ENCODE measurements around the gene ARHGAP6.

Gene ARHGAP6

DNA sequence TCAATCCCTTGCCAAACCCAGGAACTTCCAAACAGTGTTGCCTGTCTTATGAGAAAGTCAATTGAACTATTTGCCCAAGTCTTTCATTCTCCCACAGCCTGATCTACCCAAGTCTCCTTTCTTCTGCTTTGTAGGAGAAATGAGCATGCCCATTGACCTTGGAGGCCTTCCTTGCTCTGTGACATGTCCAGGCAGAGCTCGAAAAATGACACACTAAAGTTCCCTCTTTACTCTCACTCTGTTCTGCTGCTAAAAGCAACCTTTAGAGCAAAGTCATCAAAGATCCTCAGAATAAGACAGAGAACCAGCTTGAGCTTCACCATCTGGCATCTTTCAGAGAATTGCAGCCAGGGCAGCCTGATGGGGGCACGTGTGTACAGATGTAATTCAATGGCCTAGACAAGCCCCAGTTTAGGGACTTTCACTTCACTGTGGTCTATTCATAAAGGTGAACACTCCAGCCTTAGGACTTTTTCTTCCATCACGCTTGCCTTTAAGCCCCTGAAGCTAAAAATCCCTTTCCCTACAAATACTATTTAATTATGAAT is 236.1 kb downstream of the ARHGAP6 start:
- Histone ChIP-seq H3K4me1 (ENCODE audit: control insufficient read depth in 2 of 2, insufficient read depth in 1 of 2, low read depth in 1 of 2, low read length in 2 of 2) (no peaks in the 10 kb centered on the region), H4K8ac (ENCODE audit: low read depth, low read length) (no peak overlapping the region), H3K9ac (ENCODE audit: low read depth, low read length, poor library complexity) (no peak overlapping the region), H4K91ac (ENCODE audit: low read depth, low read length, poor library complexity) (no peak overlapping the region), H3K9me3 (replicated peaks in 1 of 2; ENCODE audit: control insufficient read depth in 2 of 2, insufficient read depth in 1 of 2, low read depth in 1 of 2, low read length in 2 of 2) (no peaks in the 10 kb centered on the region), H2AFZ (ENCODE audit: low read length) (peak overlapping the region; percentile 21), H3K14ac (ENCODE audit: low read length) (no peak overlapping the region), H3K23ac (ENCODE audit: low read depth, low read length, poor library complexity) (no peak overlapping the region), H2AK5ac (ENCODE audit: low read depth, low read length) (no peak overlapping the region), H2BK120ac (ENCODE audit: low read depth, low read length) (no peak overlapping the region), H2BK12ac (ENCODE audit: low read length) (no peak overlapping the region), H3K18ac (ENCODE audit: low read length) (no peak overlapping the region), H2BK15ac (ENCODE audit: low read length) (no peak overlapping the region), H3K27ac (replicated peaks; ENCODE audit: low read length) (no peak overlapping the region), H3K4me2 (ENCODE audit: insufficient read depth, low read length, poor library complexity, severe bottlenecking) (no peak overlapping the region), H3K27me3 (ENCODE audit: control insufficient read depth in 3 of 3, insufficient read depth in 3 of 3, low read depth in 1 of 3, low read length in 3 of 3) (peaks cover 0 to 5% (median 0%) of the 10 kb centered on the region in 3 experiments), H3K36me3 (replicated peaks in 1 of 2; ENCODE audit: control insufficient read depth in 2 of 2, insufficient read depth in 2 of 2, low read length in 2 of 2) (no peaks in the 10 kb centered on the region), H3K4me3 (ENCODE audit: low read length in 2 of 2) (no peak overlapping the region), H2BK5ac (ENCODE audit: low read length) (no peak overlapping the region), H3K79me1 (ENCODE audit: low read depth, low read length) (no peaks in the 10 kb centered on the region), H3K4ac (ENCODE audit: low read length) (no peak overlapping the region)
- WGBS, 2 donors (ENCODE audit: extremely low coverage in 2 of 2, insufficient read length in 2 of 2, insufficient replicate concordance in 1 of 2), result no CpG with 5 or more reads among the region's 3 CpGs
- DNase-seq (ENCODE audit: low spot score), result no peak

DNA sequence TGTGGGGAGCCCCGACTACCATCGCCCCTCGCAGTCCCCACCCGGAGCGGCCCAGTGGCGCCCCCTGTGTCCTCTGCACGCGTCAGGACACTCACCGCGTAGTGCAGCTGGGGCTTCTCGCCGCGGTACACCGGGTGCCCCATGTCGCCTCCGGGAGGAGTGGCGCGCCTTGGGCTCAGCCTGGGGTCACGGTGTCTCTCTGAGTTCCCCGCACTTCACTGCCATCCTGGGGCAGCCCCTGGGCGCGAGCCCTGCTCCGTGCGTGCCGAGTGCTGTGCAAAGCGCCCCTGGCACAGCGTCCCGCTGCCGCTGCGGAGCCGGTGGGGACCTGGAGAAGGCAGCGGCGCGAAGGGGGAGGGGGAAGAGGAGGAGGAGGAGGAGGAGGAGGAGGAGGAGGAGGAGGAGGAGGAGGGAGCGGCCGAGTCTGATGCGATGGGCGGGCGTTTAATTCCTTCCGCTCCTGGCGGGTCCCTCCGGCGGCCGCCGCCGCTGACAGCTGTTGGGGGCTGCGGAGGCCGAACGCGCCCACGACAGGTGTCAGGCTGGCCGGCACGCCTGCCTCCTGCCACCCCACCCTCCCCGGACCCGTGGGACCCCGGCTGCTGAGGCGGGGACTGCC is 238.2 kb downstream of the ARHGAP6 start:
- Histone ChIP-seq H3K4me2 (ENCODE audit: insufficient read depth, low read length, poor library complexity, severe bottlenecking) (peak overlapping the region; percentile 62), H2AK5ac (ENCODE audit: low read depth, low read length) (no peak overlapping the region), H3K36me3 (replicated peaks in 1 of 2; ENCODE audit: control insufficient read depth in 2 of 2, insufficient read depth in 2 of 2, low read length in 2 of 2) (no peaks in the 10 kb centered on the region), H3K4me3 (ENCODE audit: low read length in 2 of 2) (peak overlapping the region; percentile 37 to 87), H3K79me1 (ENCODE audit: low read depth, low read length) (no peaks in the 10 kb centered on the region), H4K91ac (ENCODE audit: low read depth, low read length, poor library complexity) (no peak overlapping the region), H3K9me3 (replicated peaks in 1 of 2; ENCODE audit: control insufficient read depth in 2 of 2, insufficient read depth in 1 of 2, low read depth in 1 of 2, low read length in 2 of 2) (no peaks in the 10 kb centered on the region), H2BK15ac (ENCODE audit: low read length) (no peak overlapping the region), H3K9ac (ENCODE audit: low read depth, low read length, poor library complexity) (no peak overlapping the region), H2BK12ac (ENCODE audit: low read length) (no peak overlapping the region), H3K23ac (ENCODE audit: low read depth, low read length, poor library complexity) (no peak overlapping the region), H2BK5ac (ENCODE audit: low read length) (no peak overlapping the region), H4K8ac (ENCODE audit: low read depth, low read length) (no peak overlapping the region), H2AFZ (ENCODE audit: low read length) (peak overlapping the region; percentile 63), H3K27me3 (ENCODE audit: control insufficient read depth in 3 of 3, insufficient read depth in 3 of 3, low read depth in 1 of 3, low read length in 3 of 3) (peaks cover 0 to 5% (median 0%) of the 10 kb centered on the region in 3 experiments), H3K14ac (ENCODE audit: low read length) (no peak overlapping the region), H3K4me1 (ENCODE audit: control insufficient read depth in 2 of 2, insufficient read depth in 1 of 2, low read depth in 1 of 2, low read length in 2 of 2) (no peaks in the 10 kb centered on the region), H3K18ac (ENCODE audit: low read length) (peak overlapping the region; percentile 17), H3K4ac (ENCODE audit: low read length) (no peak overlapping the region), H2BK120ac (ENCODE audit: low read depth, low read length) (no peak overlapping the region), H3K27ac (replicated peaks; ENCODE audit: low read length) (no peak overlapping the region)
- peak; percentile 8 for DNase-seq (ENCODE audit: low spot score)
- WGBS, 2 donors (ENCODE audit: extremely low coverage in 2 of 2, insufficient read length in 2 of 2, insufficient replicate concordance in 1 of 2), result no CpG with 5 or more reads among the region's 57 CpGs

DNA sequence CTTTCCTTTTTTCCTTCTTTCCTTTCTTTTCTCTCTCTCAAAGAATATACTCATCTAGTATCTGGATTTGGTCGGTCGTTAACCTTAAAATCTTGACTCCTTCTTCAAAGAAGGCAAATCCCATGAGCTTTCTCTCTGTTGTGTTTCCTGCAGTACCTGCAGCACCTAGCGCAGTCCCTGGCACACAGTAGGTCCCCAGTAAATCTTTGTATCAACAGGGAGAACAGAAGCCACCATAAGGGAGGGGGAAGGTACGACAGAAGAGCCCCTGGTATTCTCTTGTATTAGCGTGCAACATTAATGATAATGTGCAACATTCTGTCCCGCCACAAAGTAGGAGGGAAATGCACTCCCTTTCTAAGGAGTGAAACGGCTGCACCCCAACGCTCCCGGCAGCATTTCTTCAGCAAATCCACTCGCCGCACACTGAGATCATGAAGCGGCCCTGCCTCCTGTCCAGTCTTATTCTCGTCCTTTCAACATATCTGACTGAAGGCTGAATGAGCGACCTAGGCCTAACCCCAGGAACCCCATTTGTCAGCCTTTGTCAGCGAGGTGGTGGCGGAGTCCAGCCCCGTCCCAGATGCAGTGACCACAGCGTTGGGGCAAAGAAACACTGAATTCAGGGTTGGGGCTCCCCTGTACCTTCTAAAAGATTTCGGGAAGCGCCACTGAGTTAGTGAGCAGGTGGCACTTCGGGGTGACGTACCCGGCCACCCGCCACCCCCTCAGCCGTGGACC is 238.8 kb downstream of the ARHGAP6 start:
- Histone ChIP-seq H3K23ac (ENCODE audit: low read depth, low read length, poor library complexity) (no peak overlapping the region), H3K4me3 (ENCODE audit: low read length in 2 of 2) (peak overlapping the region; percentile 37 to 87)

More for the DNA sequence above, 238.8 kb downstream of the ARHGAP6 start:
- Histone ChIP-seq H2AFZ (ENCODE audit: low read length) (peak overlapping the region; percentile 52), H2AK5ac (ENCODE audit: low read depth, low read length) (no peak overlapping the region), H4K91ac (ENCODE audit: low read depth, low read length, poor library complexity) (no peak overlapping the region), H2BK5ac (ENCODE audit: low read length) (no peak overlapping the region), H3K79me1 (ENCODE audit: low read depth, low read length) (no peaks in the 10 kb centered on the region), H2BK120ac (ENCODE audit: low read depth, low read length) (no peak overlapping the region), H3K36me3 (replicated peaks in 1 of 2; ENCODE audit: control insufficient read depth in 2 of 2, insufficient read depth in 2 of 2, low read length in 2 of 2) (no peaks in the 10 kb centered on the region), H3K4me1 (ENCODE audit: control insufficient read depth in 2 of 2, insufficient read depth in 1 of 2, low read depth in 1 of 2, low read length in 2 of 2) (no peaks in the 10 kb centered on the region), H3K27me3 (ENCODE audit: control insufficient read depth in 3 of 3, insufficient read depth in 3 of 3, low read depth in 1 of 3, low read length in 3 of 3) (peaks cover 0 to 5% (median 0%) of the 10 kb centered on the region in 3 experiments), H3K4me2 (ENCODE audit: insufficient read depth, low read length, poor library complexity, severe bottlenecking) (peak overlapping the region; percentile 62), H2BK15ac (ENCODE audit: low read length) (no peak overlapping the region), H2BK12ac (ENCODE audit: low read length) (no peak overlapping the region), H4K8ac (ENCODE audit: low read depth, low read length) (no peak overlapping the region), H3K9me3 (replicated peaks in 1 of 2; ENCODE audit: control insufficient read depth in 2 of 2, insufficient read depth in 1 of 2, low read depth in 1 of 2, low read length in 2 of 2) (no peaks in the 10 kb centered on the region), H3K9ac (ENCODE audit: low read depth, low read length, poor library complexity) (no peak overlapping the region), H3K27ac (replicated peaks; ENCODE audit: low read length) (no peak overlapping the region), H3K18ac (ENCODE audit: low read length) (peak overlapping the region; percentile 48), H3K14ac (ENCODE audit: low read length) (no peak overlapping the region), H3K4ac (ENCODE audit: low read length) (no peak overlapping the region)
- WGBS, 2 donors (ENCODE audit: extremely low coverage in 2 of 2, insufficient read length in 2 of 2, insufficient replicate concordance in 1 of 2), result no CpG with 5 or more reads among the region's 25 CpGs
- DNase-seq (ENCODE audit: low spot score), result peak; percentile 1
